Neural progenitor cell (in vitro differentiated cells): Measurements from ENCODE around the gene EDDM3A. TPM values are rescaled to one million over a fixed set of nuclear protein-coding genes. Genes with fewer than 3 reads are reported as not detected.

ENCODE experiments used
- DNase-seq: peaks from one replicate; pipeline ENCODE4 v3.0.0-alpha.2; 2016; ENCODE audit warnings: low spot score
- H2AFZ ChIP-seq: fragments of 200-600 bp; sonication (generic); replicated peaks from 2 replicates; pipeline ENCODE4 v1.6.1; 2016; ENCODE audit warnings: antibody characterized with exemption
- H3F3A ChIP-seq: fragments of 200-600 bp; sonication (generic); 2 replicates; pipeline ENCODE4 v1.6.1; 2016; ENCODE audit warnings: antibody characterized with exemption, low read depth
- H3K27ac ChIP-seq: fragments of 200-600 bp; sonication (generic); 2 replicates; pipeline ENCODE4 v1.5.1; 2016; ENCODE audit warnings: mild to moderate bottlenecking
- H3K27me3 ChIP-seq: fragments of 200-600 bp; sonication (generic); 2 replicates; pipeline ENCODE4 v1.6.1; 2016; ENCODE audit warnings: mild to moderate bottlenecking, moderate library complexity
- H3K36me3 ChIP-seq: fragments of 200-600 bp; sonication (generic); 2 replicates; pipeline ENCODE4 v1.5.1; 2016
- H3K4me1 ChIP-seq: fragments of 200-600 bp; sonication (generic); 2 replicates; pipeline ENCODE4 v1.6.1; 2016; ENCODE audit warnings: mixed run types
- H3K4me2 ChIP-seq: fragments of 200-600 bp; sonication (generic); 2 replicates; pipeline ENCODE4 v1.6.1; 2016
- H3K4me3 ChIP-seq: fragments of 200-600 bp; sonication (generic); 2 replicates; pipeline ENCODE4 v1.5.1; 2016
- H3K79me2 ChIP-seq: fragments of 200-600 bp; sonication (generic); 2 replicates; pipeline ENCODE4 v1.6.1; 2016; ENCODE audit warnings: low read depth
- H3K9ac ChIP-seq: fragments of 200-600 bp; sonication (generic); 2 replicates; pipeline ENCODE4 v1.6.1; 2016
- H3K9me3 ChIP-seq: fragments of 200-600 bp; sonication (generic); 2 replicates; pipeline ENCODE4 v1.5.1; 2016; ENCODE audit warnings: low read depth
- H4K20me1 ChIP-seq: fragments of 200-600 bp; sonication (generic); 2 replicates; pipeline ENCODE4 v1.6.1; 2016; ENCODE audit warnings: low read depth
- H3K27ac Mint-ChIP-seq: 3 replicates; pipeline ENCODE4 v1.8.0; 2021; ENCODE audit warnings: mixed read lengths
- H3K27me3 Mint-ChIP-seq: 2 replicates; pipeline ENCODE4 v1.8.0; 2022; ENCODE audit warnings: low read depth, mild to moderate bottlenecking, inconsistent platforms, moderate library complexity, mixed read lengths; ENCODE audit not compliant: insufficient read depth
- H3K36me3 Mint-ChIP-seq: 3 replicates; pipeline ENCODE4 v1.8.0; 2021; ENCODE audit warnings: mixed read lengths
- H3K4me1 Mint-ChIP-seq: 3 replicates; pipeline ENCODE4 v1.8.0; 2021; ENCODE audit warnings: mixed read lengths
- H3K4me3 Mint-ChIP-seq: 3 replicates; pipeline ENCODE4 v1.8.0; 2021; ENCODE audit warnings: mild to moderate bottlenecking, moderate library complexity, mixed read lengths
- H3K9me3 Mint-ChIP-seq: 3 replicates; pipeline ENCODE4 v1.8.0; 2020; ENCODE audit warnings: mixed read lengths
- CTCF ChIP-seq: fragments of 200-600 bp; sonication (generic); IDR thresholded peaks from 2 replicates; pipeline ENCODE4 v1.5.1; 2017; ENCODE audit warnings: antibody characterized with exemption, mild to moderate bottlenecking
- EZH2 ChIP-seq: fragments of 200-600 bp; sonication (generic); IDR thresholded peaks from 2 replicates; pipeline ENCODE4 v1.6.1; 2017; ENCODE audit warnings: antibody characterized with exemption, mild to moderate bottlenecking, moderate library complexity
- EZH2phosphoT487 ChIP-seq: fragments of 200-600 bp; sonication (generic); IDR thresholded peaks from 2 replicates; pipeline ENCODE4 v1.6.1; 2017; ENCODE audit warnings: antibody characterized with exemption
- total RNA-seq: library from RNA; depleted of rRNA; stranded (reverse); fragments of >200 nt; gene quantifications from 2 replicates; pipeline ENCODE4 v1.2.3, GENCODE V29; 2015; ENCODE audit warnings: low replicate concordance

Gene EDDM3A, protein sequence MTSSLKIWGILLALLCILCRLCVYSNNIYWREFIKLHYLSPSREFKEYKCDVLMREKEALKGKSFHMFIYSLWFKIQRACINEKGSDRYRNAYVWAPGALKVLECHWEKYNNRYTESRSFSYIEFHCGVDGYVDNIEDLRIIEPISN
- not detected in 2 replicates for total RNA-seq

- Histone ChIP-seq H3K27me3 (no peaks in the 10 kb centered on the region), H3K9ac (no peak within 1 kb of the TSS), H3F3A (no peaks in the 10 kb centered on the region), H3K79me2 (no peaks in the 10 kb centered on the region), H3K9me3 (no peaks in the 10 kb centered on the region), H4K20me1 (no peaks in the 10 kb centered on the region), H3K4me2 (no peak within 1 kb of the TSS), H3K36me3 (no peaks in the 10 kb centered on the region), H3K4me1 (no peaks in the 10 kb centered on the region), H2AFZ (no peak within 1 kb of the TSS), H3K4me3 (no peak within 1 kb of the TSS), H3K27ac (no peak within 1 kb of the TSS)
- TF ChIP-seq EZH2 (no peak), EZH2phosphoT487 (no peak), CTCF (no peak)
- DNase-seq: no peak
- Mint-ChIP-seq H3K27me3 (no peaks in the 10 kb centered on the region), H3K4me1 (no peaks in the 10 kb centered on the region), H3K9me3 (no peaks in the 10 kb centered on the region), H3K4me3 (no peak within 1 kb of the TSS), H3K36me3 (no peaks in the 10 kb centered on the region), H3K27ac (no peak within 1 kb of the TSS)
These were observed at the start of gene EDDM3A for GRCh38 chr14:20745571-20746358. Gene EDDM3A (plus strand): TSS chr14:20745887. CDS start chr14:20747581, 1,694 bp downstream.

DNA sequence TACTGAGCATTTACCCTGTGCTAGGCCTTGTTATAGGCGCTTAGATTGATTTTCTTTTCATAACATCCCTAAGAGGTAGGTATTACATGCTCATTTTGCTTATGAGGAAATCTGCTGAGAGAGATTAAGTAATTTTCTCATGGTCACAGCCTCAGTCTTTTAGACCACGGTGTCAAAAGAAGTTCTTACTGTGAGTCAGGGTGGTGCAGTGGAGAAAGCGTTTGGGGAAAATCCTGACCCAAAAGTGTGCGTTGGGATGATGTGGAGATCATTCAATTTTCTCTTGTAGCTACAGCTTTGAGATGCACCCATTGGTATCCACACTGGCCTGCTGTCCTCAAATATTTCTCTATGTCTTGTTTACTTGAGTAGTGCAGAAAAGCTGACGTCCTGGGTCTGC lies 48.9 kb upstream of the EDDM3A start:
- no peak for TF ChIP-seq EZH2phosphoT487
- no peak for TF ChIP-seq CTCF
- TF ChIP-seq EZH2: no peak
- Histone ChIP-seq H3K36me3 (no peaks in the 10 kb centered on the region), H3K9ac (no peak overlapping the region), H3K9me3 (no peaks in the 10 kb centered on the region), H4K20me1 (no peaks in the 10 kb centered on the region), H3K27me3 (no peaks in the 10 kb centered on the region), H3K4me2 (no peak overlapping the region), H3F3A (no peaks in the 10 kb centered on the region), H2AFZ (no peak overlapping the region), H3K27ac (no peak overlapping the region), H3K4me3 (no peak overlapping the region), H3K4me1 (no peaks in the 10 kb centered on the region), H3K79me2 (no peaks in the 10 kb centered on the region)
- no peaks in the 10 kb centered on the region for H3K36me3 Mint-ChIP-seq
- peaks cover 2% of the 10 kb centered on the region for H3K4me1 Mint-ChIP-seq
- no peak overlapping the region for H3K4me3 Mint-ChIP-seq
- no peak for DNase-seq
- peaks cover 2% of the 10 kb centered on the region for H3K27me3 Mint-ChIP-seq
- H3K9me3 Mint-ChIP-seq: peaks cover 3% of the 10 kb centered on the region
- H3K27ac Mint-ChIP-seq: no peak overlapping the region

DNA sequence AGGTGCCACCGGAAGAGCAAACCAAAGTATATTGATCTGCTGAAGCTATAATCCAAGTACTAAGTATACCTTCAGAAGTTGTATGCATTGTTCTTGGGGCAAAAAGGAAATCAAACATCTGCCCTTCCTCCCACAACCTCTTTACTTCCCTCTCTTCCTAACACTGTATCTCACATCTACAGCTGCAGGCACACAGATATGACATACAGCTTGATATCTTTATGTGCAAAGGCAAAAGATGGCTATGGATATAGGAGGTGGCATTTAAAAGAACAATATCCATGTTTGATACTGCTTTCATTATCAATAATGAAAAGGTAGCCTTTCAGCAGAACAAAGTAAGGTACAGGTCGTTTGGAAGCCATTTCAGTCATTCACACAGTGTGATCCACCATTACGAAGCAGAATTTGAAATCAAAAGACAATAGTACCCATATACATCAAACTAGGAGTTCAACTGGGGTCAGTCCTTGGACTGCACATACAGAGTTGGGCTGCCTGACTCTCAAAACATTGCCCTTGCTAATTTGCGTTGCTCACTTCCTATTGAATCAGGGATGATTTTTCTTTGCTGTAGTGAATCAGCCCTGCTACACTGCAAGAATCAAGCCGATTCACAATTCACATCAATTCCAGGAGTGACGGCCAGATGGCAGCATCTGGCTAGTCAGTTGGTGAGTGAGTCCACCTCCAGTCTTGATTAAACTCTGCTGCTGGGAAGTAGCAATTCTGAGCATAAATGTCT lies 48.2 kb upstream of the EDDM3A start:
- Histone ChIP-seq H2AFZ (no peak overlapping the region), H3K4me3 (no peak overlapping the region), H4K20me1 (no peaks in the 10 kb centered on the region), H3K36me3 (no peaks in the 10 kb centered on the region), H3K27ac (no peak overlapping the region), H3K9me3 (no peaks in the 10 kb centered on the region), H3F3A (no peaks in the 10 kb centered on the region), H3K4me2 (no peak overlapping the region), H3K9ac (no peak overlapping the region), H3K27me3 (no peaks in the 10 kb centered on the region), H3K4me1 (no peaks in the 10 kb centered on the region), H3K79me2 (no peaks in the 10 kb centered on the region)
- H3K4me3 Mint-ChIP-seq: no peak overlapping the region
- DNase-seq: peak; percentile 73
- H3K27me3 Mint-ChIP-seq: peaks cover 2% of the 10 kb centered on the region
- no peak for TF ChIP-seq EZH2phosphoT487
- peak; percentile 88 for TF ChIP-seq CTCF
- TF ChIP-seq EZH2: no peak
- H3K9me3 Mint-ChIP-seq: peaks cover 3% of the 10 kb centered on the region
- H3K27ac Mint-ChIP-seq: no peak overlapping the region
- no peaks in the 10 kb centered on the region for H3K36me3 Mint-ChIP-seq
- peaks cover 2% of the 10 kb centered on the region for H3K4me1 Mint-ChIP-seq
